Vagina (tissue), 2 donors: ENCODE data around the gene MSL2.

Source experiments
- POLR2A ChIP-seq, 2 donors: fragments of 450-650 bp; IDR thresholded peaks; one replicate each; pipeline ENCODE4 v1.6.1; 2017; ENCODE audit warnings: antibody characterized with exemption in 2 of 2, mild to moderate bottlenecking in 2 of 2, moderate library complexity in 2 of 2
- POLR2AphosphoS5 ChIP-seq, 2 donors: sonication (generic); formaldehyde crosslinking; IDR thresholded peaks; one replicate each; pipeline ENCODE4 v1.9.0; 2017; ENCODE audit warnings: antibody characterized with exemption in 2 of 2, mild to moderate bottlenecking in 2 of 2, low read depth in 1 of 2; ENCODE audit not compliant: insufficient read depth in 1 of 2
- TF ChIP-seq, protein P1 (sequence below), 3 experiments: fragments of 450-650 bp in 2 of 3; fragments of 200-600 bp in 1 of 3; sonication (generic) in 1 of 3; IDR thresholded peaks; one replicate each; pipeline ENCODE4 v1.5.1; 2017 to 2019; ENCODE audit warnings: antibody characterized with exemption in 3 of 3, mild to moderate bottlenecking in 2 of 3, moderate library complexity in 2 of 3

DNA sequence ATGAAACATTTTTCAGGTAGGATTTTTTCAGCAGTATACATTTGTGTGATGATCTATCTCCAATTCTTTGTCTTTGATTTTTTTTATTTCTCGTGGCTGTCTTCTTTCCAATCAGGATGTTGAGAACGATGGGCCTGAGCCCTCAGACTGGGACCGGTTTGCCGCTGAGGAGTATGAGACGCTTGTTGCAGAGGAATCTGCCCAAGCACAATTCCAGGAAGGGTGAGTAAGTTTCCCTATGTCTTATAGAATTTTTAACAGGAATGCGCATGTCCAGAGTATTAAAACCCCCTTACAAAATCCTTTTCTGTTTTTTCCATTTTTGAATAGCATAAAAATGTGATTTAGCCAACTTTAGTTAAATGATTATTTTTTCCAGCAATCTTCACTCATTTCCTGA, 90.0 kb downstream of the MSL2 start:
- TF ChIP-seq, protein P1, sequence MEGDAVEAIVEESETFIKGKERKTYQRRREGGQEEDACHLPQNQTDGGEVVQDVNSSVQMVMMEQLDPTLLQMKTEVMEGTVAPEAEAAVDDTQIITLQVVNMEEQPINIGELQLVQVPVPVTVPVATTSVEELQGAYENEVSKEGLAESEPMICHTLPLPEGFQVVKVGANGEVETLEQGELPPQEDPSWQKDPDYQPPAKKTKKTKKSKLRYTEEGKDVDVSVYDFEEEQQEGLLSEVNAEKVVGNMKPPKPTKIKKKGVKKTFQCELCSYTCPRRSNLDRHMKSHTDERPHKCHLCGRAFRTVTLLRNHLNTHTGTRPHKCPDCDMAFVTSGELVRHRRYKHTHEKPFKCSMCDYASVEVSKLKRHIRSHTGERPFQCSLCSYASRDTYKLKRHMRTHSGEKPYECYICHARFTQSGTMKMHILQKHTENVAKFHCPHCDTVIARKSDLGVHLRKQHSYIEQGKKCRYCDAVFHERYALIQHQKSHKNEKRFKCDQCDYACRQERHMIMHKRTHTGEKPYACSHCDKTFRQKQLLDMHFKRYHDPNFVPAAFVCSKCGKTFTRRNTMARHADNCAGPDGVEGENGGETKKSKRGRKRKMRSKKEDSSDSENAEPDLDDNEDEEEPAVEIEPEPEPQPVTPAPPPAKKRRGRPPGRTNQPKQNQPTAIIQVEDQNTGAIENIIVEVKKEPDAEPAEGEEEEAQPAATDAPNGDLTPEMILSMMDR (IDR thresholded peaks at IDR 0.05): no peak
- TF ChIP-seq POLR2A (IDR thresholded peaks at IDR 0.05) (no peak), POLR2AphosphoS5 (IDR thresholded peaks at IDR 0.05; ENCODE audit: insufficient read depth in 1 of 2, low read depth in 1 of 2) (no peak)
